HG03135 (cell line): ENCODE measurements around the gene FBLIM1.
A peak's percentile ranks its signal among the peaks of the same experiment; 100 is the strongest.
"Not testable (repeated sequence)": the region's sequence is repeated elsewhere in the genome, so short reads cannot be mapped to it uniquely, and the experiment has no call there.

Experiments used
- ATAC-seq: cut with Tn5 transposase; IDR thresholded peaks from one replicate; pipeline ENCODE4 v1.9.1; 2021; ENCODE audit warnings: mild to moderate bottlenecking, moderate library complexity; ENCODE audit not compliant: unreplicated experiment

FBLIM1 gene

GRCh38 chr1:15807549-15807948 lies 49.0 kb downstream of the FBLIM1 start, which contains the start of gene UQCRHL:
TSS of gene UQCRHL (minus strand) at chr1:15807649. CDS start at chr1:15807649, 0 bp downstream.
- not testable (repeated sequence) for ATAC-seq

- no peak for ATAC-seq
Measured at GRCh38 chr1:15808955-15809354, 50.4 kb downstream of the FBLIM1 start.

GRCh38 chr1:15810073-15810472 lies 51.5 kb downstream of the FBLIM1 start:
- no peak for ATAC-seq

- ATAC-seq, result no peak
Measured at GRCh38 chr1:15816674-15817073, 58.1 kb downstream of the FBLIM1 start.

- ATAC-seq, result no peak
Measured at GRCh38 chr1:15820478-15820877, 61.9 kb downstream of the FBLIM1 start.

GRCh38 chr1:15825800-15826199 lies 67.2 kb downstream of the FBLIM1 start:
- ATAC-seq, result no peak

- ATAC-seq, result no peak
Measured at GRCh38 chr1:15826810-15827507, 68.4 kb downstream of the FBLIM1 start.

- not testable (repeated sequence) for ATAC-seq
Measured at GRCh38 chr1:15827567-15827966, 69.0 kb downstream of the FBLIM1 start.

- not testable (repeated sequence) for ATAC-seq
Measured at GRCh38 chr1:15828931-15829330, 70.3 kb downstream of the FBLIM1 start.

- no peak for ATAC-seq
Measured at GRCh38 chr1:15830258-15830657, 71.7 kb downstream of the FBLIM1 start.

GRCh38 chr1:15833069-15833679 lies 74.6 kb downstream of the FBLIM1 start:
- ATAC-seq, result no peak

- no peak for ATAC-seq
Measured at GRCh38 chr1:15833842-15834405, 75.3 kb downstream of the FBLIM1 start.

- ATAC-seq, result peak; percentile 48
Measured at GRCh38 chr1:15834406-15835204, 76.0 kb downstream of the FBLIM1 start.

- ATAC-seq, result peak; percentile 6
Measured at GRCh38 chr1:15835205-15835740, 76.7 kb downstream of the FBLIM1 start.

GRCh38 chr1:15835741-15836510 lies 77.3 kb downstream of the FBLIM1 start:
- peak; percentile 37 for ATAC-seq
